Fibroblast of lung (primary cell): ENCODE measurements around the gene SNAP47. TPM values are rescaled to one million over a fixed set of nuclear protein-coding genes. Genes with fewer than 3 reads are reported as not detected.

Source experiments
- DNase-seq, 2 donors: peaks; one replicate each; pipeline versions ENCODE4 v3.0.0 to v3.0.0-alpha.2; 2010; ENCODE audit warnings: low read depth in 2 of 2
- H2AFZ ChIP-seq: 2 replicates; pipeline ENCODE4 v1.5.1; 2012; ENCODE audit warnings: low read length, control low read depth, inconsistent platforms
- H3K27ac ChIP-seq: 2 replicates; pipeline ENCODE4 v1.5.1; 2011; ENCODE audit warnings: low read length, control low read depth; ENCODE audit not compliant: insufficient read depth
- H3K27me3 ChIP-seq: 2 replicates; pipeline ENCODE4 v1.5.1; 2011; ENCODE audit warnings: mild to moderate bottlenecking, low read length; ENCODE audit not compliant: control insufficient read depth, insufficient read depth
- H3K36me3 ChIP-seq: 2 replicates; pipeline ENCODE4 v1.5.1; 2011; ENCODE audit warnings: low read length; ENCODE audit not compliant: control insufficient read depth, insufficient read depth
- H3K4me1 ChIP-seq: 2 replicates; pipeline ENCODE4 v1.5.1; 2011; ENCODE audit warnings: low read length; ENCODE audit not compliant: control insufficient read depth, insufficient read depth; ENCODE audit errors: extremely low read depth
- H3K4me2 ChIP-seq: 2 replicates; pipeline ENCODE4 v1.5.1; 2011; ENCODE audit warnings: low read length, control low read depth; ENCODE audit not compliant: insufficient read depth; ENCODE audit errors: extremely low read depth
- H3K4me3 ChIP-seq, 4 experiments: fragments of 200-600 bp in 1 of 4; sonication (generic) in 1 of 4; replicated peaks in 1 of 4; 2 replicates each; pipeline ENCODE4 v1.5.1; 2011 to 2016; ENCODE audit warnings: low read length in 4 of 4, low read depth in 3 of 4, mild to moderate bottlenecking in 3 of 4, control low read depth in 2 of 4, inconsistent platforms in 1 of 4, mixed read lengths in 1 of 4; ENCODE audit not compliant: insufficient read depth in 1 of 4; ENCODE audit errors: control extremely low read depth in 1 of 4
- H3K79me2 ChIP-seq: 2 replicates; pipeline ENCODE4 v1.5.1; 2012; ENCODE audit warnings: mild to moderate bottlenecking, low read length, inconsistent platforms; ENCODE audit not compliant: control insufficient read depth, insufficient read depth
- H3K9ac ChIP-seq: 2 replicates; pipeline ENCODE4 v1.5.1; 2011; ENCODE audit warnings: mild to moderate bottlenecking, low read length, control low read depth; ENCODE audit not compliant: insufficient read depth
- H3K9me3 ChIP-seq: 2 replicates; pipeline ENCODE4 v1.5.1; 2012; ENCODE audit warnings: low read depth, low read length; ENCODE audit not compliant: control insufficient read depth, insufficient read depth
- H4K20me1 ChIP-seq: 2 replicates; pipeline ENCODE4 v1.5.1; 2011; ENCODE audit warnings: low read length; ENCODE audit not compliant: control insufficient read depth, insufficient read depth; ENCODE audit errors: extremely low read depth
- EZH2 ChIP-seq: IDR thresholded peaks from 2 replicates; pipeline ENCODE4 v1.5.1; 2012; ENCODE audit warnings: low read length, control low read depth, mild to moderate bottlenecking; ENCODE audit errors: missing control alignments
- polyA plus RNA-seq, 2 donors: library from polyadenylated mRNA; depleted of rRNA in 1 of 2; stranded (reverse) in 1 of 2; unstranded in 1 of 2; fragments of >200 nt; gene quantifications; 2 replicates each; pipeline ENCODE4 v1.2.1, GENCODE V29; 2011 to 2012; ENCODE audit warnings: missing spikeins in 1 of 2
- total RNA-seq: library from RNA; depleted of rRNA; stranded (reverse); fragments of >200 nt; gene quantifications from 2 replicates; pipeline ENCODE4 v1.2.1, GENCODE V29; 2014
- TF ChIP-seq, protein P1 (sequence below), 2 donors: IDR thresholded peaks in 1 of 2; conservative IDR thresholded peaks in 1 of 2; 1 replicate in 1 of 2; 2 replicates in 1 of 2; pipeline ENCODE4 v1.5.1; 2011 to 2012; ENCODE audit warnings: low read length in 2 of 2, control low read depth in 1 of 2, inconsistent platforms in 1 of 2, low read depth in 1 of 2, mild to moderate bottlenecking in 1 of 2

SNAP47 gene
- total and polyA plus RNA-seq, 2 donors (not counting 1 experiment from before 2014, with no cell fraction given): 32.4 to 66.9 TPM

DNA sequence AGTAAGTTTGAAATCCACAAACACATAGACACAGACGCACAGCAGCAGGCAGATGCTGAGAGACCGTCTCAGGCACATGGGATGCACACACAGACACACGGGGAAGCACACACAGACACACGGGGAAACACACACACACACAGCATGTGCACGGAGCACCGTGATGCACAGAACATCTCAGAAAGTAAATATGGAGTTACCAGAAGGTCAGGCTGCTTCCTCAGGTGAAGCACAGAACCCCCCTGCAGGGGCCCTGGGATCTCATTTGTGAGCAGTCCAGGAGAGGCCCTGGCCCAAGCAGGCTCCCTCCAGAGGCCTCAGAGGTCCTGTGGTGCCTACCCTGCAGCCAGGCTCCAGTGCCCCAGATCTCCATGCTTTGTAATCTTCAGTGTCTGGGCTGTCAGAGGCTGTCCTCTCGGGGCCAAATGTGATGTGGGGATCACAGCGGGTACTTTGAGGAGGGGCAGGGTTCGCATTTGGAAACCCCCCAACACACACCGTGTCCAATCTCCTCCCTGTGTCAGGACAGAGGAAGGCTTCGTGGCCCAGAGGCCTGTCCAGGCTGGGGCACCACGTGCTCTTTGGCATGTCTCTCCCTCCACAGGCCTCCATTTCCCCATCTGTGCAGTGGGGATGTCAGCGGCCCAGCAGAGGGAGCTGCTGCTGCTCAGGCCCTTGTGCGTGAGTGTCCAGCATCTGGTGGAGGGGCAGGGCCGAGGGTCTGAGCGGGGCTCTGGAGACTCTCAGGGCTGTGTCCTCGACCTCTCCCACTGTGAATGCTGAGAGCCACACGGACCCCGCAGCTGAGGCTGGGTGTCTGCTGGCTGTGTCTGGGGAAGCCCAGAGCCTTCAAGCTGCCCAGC is 57.2 kb downstream of the SNAP47 start:
- no peak for DNase-seq
- H3K27me3 ChIP-seq: no peaks in the 10 kb centered on the region
- no peaks in the 10 kb centered on the region for H3K79me2 ChIP-seq
- no peak overlapping the region for H3K4me3 ChIP-seq
- no peaks in the 10 kb centered on the region for H3K36me3 ChIP-seq
- no peaks in the 10 kb centered on the region for H3K9me3 ChIP-seq
- no peaks in the 10 kb centered on the region for H4K20me1 ChIP-seq
- no peak overlapping the region for H3K27ac ChIP-seq
- H2AFZ ChIP-seq: no peak overlapping the region
- H3K9ac ChIP-seq: no peak overlapping the region
- TF ChIP-seq, protein P1, sequence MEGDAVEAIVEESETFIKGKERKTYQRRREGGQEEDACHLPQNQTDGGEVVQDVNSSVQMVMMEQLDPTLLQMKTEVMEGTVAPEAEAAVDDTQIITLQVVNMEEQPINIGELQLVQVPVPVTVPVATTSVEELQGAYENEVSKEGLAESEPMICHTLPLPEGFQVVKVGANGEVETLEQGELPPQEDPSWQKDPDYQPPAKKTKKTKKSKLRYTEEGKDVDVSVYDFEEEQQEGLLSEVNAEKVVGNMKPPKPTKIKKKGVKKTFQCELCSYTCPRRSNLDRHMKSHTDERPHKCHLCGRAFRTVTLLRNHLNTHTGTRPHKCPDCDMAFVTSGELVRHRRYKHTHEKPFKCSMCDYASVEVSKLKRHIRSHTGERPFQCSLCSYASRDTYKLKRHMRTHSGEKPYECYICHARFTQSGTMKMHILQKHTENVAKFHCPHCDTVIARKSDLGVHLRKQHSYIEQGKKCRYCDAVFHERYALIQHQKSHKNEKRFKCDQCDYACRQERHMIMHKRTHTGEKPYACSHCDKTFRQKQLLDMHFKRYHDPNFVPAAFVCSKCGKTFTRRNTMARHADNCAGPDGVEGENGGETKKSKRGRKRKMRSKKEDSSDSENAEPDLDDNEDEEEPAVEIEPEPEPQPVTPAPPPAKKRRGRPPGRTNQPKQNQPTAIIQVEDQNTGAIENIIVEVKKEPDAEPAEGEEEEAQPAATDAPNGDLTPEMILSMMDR (conservative IDR thresholded peaks at IDR 0.05 in 1 of 2, IDR thresholded peaks at IDR 0.05 in 1 of 2; ENCODE audit: low read depth in 1 of 2, low read length in 2 of 2): peak in 1 of 2 donors; percentile 6
- TF ChIP-seq EZH2: no peak
- H3K4me1 ChIP-seq: peaks cover 18% of the 10 kb centered on the region
- no peak overlapping the region for H3K4me2 ChIP-seq

DNA sequence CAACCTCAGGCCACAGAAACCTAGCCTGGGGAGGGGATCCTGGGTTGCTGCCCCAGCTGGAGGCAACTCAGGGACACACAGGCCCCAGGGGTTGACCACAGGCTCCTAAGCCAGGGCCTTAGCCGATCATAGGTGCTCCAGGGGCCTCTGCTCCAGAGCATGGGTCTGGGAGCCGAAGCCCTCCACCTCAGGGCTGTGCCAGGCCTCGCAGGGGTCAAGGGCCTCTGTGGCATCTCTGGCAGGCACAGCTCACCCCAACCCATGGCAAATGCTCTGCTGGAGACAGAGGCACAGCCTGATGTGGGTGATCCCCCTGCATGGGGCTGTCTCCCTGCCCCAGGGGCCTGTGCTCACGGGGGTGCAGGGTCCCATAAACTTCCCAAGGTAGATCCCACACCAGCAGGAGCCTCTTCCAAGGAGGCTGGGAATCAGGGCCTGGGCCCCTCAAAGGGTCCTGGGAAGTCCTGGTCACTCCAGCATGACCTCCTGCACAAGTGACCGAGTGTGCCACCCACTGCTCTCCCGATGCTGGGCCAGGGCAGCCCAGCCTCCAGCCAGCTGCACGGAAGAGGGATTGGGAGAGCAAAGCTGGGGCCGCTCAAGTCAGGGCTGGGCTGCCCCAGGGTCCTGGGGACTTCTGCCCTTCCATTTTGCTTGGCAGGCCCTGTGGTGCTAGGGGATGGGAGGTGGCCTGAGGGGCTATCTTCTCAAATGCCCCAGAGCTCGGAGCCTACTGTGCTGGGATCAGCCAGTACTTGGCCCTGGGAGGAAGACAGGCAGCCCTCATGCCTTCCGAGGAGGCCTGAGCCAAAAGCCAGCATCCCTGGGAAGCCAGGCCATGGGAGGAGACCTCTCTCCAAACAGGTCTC is 58.1 kb downstream of the SNAP47 start:
- no peak overlapping the region for H3K4me3 ChIP-seq
- no peak overlapping the region for H3K9ac ChIP-seq
- no peaks in the 10 kb centered on the region for H4K20me1 ChIP-seq
- H3K36me3 ChIP-seq: no peaks in the 10 kb centered on the region
- no peak overlapping the region for H2AFZ ChIP-seq
- H3K9me3 ChIP-seq: no peaks in the 10 kb centered on the region
- peak overlapping the region; percentile 43 for H3K27ac ChIP-seq
- TF ChIP-seq, protein P1 (conservative IDR thresholded peaks at IDR 0.05 in 1 of 2, IDR thresholded peaks at IDR 0.05 in 1 of 2; ENCODE audit: low read depth in 1 of 2, low read length in 2 of 2): no peak
- TF ChIP-seq EZH2: no peak
- H3K4me2 ChIP-seq: peak overlapping the region; percentile 36
- no peak for DNase-seq
- H3K27me3 ChIP-seq: peaks cover 3% of the 10 kb centered on the region
- H3K4me1 ChIP-seq: peaks cover 16% of the 10 kb centered on the region
- no peaks in the 10 kb centered on the region for H3K79me2 ChIP-seq
